Activated naive CD4-positive, alpha-beta T cell (primary cell): ENCODE results near the gene LRRC46.

Experiments used
- DNase-seq, 4 experiments: peaks; one replicate each; lab custom pipeline; 2025; lab: John Stamatoyannopoulos, UW

Gene LRRC46

GRCh38 chr17:47831003-47831933, at the start of gene LRRC46, which contains the start of gene MRPL10:
TSS of gene LRRC46 (plus strand) at chr17:47831670. CDS start at chr17:47831990, 320 bp downstream.
TSS of gene MRPL10 (minus strand) at chr17:47831541. CDS start at chr17:47831511, 30 bp downstream.
- DNase-seq, result peak; percentile 77 to 85 (median 82)

- no peak for DNase-seq
These were observed 45.8 kb upstream of the LRRC46 start for GRCh38 chr17:47785538-47786123.

GRCh38 chr17:47789611-47790561, 41.6 kb upstream of the LRRC46 start:
- peak in 1 of 4 experiments; percentile 14 for DNase-seq

GRCh38 chr17:47791025-47791424, 40.4 kb upstream of the LRRC46 start:
- DNase-seq, result no peak

- DNase-seq, result no peak
These were observed 39.0 kb upstream of the LRRC46 start for GRCh38 chr17:47792457-47792856.

- DNase-seq, result no peak
These were observed 38.5 kb upstream of the LRRC46 start for GRCh38 chr17:47792979-47793378.

- DNase-seq, result no peak
These were observed 33.7 kb upstream of the LRRC46 start for GRCh38 chr17:47797797-47798196.

- DNase-seq, result no peak
These were observed 30.8 kb upstream of the LRRC46 start for GRCh38 chr17:47800686-47801085.

- DNase-seq, result no peak
These were observed 30.2 kb upstream of the LRRC46 start for GRCh38 chr17:47801176-47801765.

GRCh38 chr17:47801906-47802305, 29.6 kb upstream of the LRRC46 start:
- no peak for DNase-seq

- peak in 1 of 4 experiments; percentile 16 for DNase-seq
These were observed 29.0 kb upstream of the LRRC46 start for GRCh38 chr17:47802341-47803022.

GRCh38 chr17:47803201-47803600, 28.3 kb upstream of the LRRC46 start:
- DNase-seq, result no peak

GRCh38 chr17:47803751-47804150, 27.7 kb upstream of the LRRC46 start:
- no peak for DNase-seq

- DNase-seq, result no peak
These were observed 27.0 kb upstream of the LRRC46 start for GRCh38 chr17:47804461-47804860.

- no peak for DNase-seq
These were observed 25.2 kb upstream of the LRRC46 start for GRCh38 chr17:47806026-47806912.

- DNase-seq, result no peak
These were observed 24.6 kb upstream of the LRRC46 start for GRCh38 chr17:47806913-47807255.

- DNase-seq, result no peak
These were observed 24.0 kb upstream of the LRRC46 start for GRCh38 chr17:47807421-47807820.

GRCh38 chr17:47808036-47808829, 23.2 kb upstream of the LRRC46 start:
- no peak for DNase-seq

GRCh38 chr17:47808830-47809480, 22.5 kb upstream of the LRRC46 start:
- no peak for DNase-seq
